ENCODE data around the gene NTSR1. TPM values are rescaled to one million over a fixed set of nuclear protein-coding genes. Genes with fewer than 3 reads are reported as not detected.

The NTSR1 gene
- total RNA-seq, 1 donor = under 0.01 TPM

DNA sequence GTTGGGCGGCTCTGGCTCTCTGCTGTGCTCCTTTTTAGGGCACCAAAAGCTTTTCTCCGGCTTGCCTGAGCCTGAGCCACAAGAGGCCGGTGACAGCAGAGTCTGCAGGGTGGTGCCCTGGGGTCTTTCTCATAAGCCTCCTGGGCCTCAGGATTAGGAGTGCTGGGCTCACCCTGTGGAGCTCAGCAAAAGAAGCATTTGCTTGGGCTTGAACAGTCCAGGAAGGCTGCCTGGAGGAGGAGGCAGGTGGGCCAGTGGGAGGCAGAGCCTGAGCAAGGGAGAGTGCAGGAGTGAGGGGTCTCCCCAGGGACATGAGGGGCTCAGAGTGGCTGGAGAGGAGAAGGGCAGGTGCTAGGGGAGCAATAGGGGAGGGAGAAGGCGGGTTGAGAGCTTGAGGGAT lies 54.8 kb downstream of the NTSR1 start:
- no peak for DNase-seq (ENCODE audit: low read depth)
- no peak overlapping the region for H3K4me3 ChIP-seq (ENCODE audit: low read depth, low read length)
- TF ChIP-seq, protein P1, sequence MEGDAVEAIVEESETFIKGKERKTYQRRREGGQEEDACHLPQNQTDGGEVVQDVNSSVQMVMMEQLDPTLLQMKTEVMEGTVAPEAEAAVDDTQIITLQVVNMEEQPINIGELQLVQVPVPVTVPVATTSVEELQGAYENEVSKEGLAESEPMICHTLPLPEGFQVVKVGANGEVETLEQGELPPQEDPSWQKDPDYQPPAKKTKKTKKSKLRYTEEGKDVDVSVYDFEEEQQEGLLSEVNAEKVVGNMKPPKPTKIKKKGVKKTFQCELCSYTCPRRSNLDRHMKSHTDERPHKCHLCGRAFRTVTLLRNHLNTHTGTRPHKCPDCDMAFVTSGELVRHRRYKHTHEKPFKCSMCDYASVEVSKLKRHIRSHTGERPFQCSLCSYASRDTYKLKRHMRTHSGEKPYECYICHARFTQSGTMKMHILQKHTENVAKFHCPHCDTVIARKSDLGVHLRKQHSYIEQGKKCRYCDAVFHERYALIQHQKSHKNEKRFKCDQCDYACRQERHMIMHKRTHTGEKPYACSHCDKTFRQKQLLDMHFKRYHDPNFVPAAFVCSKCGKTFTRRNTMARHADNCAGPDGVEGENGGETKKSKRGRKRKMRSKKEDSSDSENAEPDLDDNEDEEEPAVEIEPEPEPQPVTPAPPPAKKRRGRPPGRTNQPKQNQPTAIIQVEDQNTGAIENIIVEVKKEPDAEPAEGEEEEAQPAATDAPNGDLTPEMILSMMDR (IDR thresholded peaks at IDR 0.05; ENCODE audit: insufficient read depth, low read depth, low read length) = no peak

DNA sequence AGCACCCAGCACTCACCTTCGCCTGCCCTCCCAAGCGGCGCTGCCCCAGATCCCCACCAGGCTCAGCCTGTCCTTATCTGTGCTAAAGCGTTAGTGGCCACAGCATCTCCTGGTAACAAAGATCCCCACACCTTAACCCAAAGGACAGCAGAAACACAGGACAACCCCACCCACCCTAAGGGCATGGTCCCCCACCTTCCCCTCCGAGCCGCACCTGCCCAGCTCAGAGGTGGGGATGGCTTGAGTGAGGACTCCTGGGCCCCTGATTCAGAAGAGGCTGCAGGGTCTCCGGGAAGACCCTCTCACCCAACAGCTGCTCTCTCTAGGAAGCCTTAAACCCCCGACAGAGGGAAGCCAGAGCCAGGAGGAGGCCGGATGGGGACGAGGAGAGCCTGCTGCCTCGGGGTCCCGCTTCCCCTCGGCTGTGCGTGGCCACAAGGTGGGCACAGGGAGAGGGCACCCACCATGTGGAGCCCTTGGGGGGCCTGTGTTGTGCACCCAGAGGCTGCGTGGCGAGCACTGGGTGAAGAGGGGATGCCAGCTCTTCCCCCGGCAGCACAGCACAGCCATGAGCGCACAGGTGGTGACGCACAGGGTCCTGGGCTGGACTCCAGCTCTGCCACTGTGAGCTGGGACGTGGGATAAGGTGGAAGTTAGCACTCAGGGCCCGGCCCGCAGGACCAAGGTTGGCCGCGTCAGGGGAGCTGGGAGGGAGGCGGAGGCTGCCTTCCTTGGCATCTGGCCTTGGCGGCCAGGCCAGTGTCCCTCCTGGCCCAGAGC lies 55.7 kb downstream of the NTSR1 start:
- no peak for DNase-seq (ENCODE audit: low read depth)
- TF ChIP-seq, protein P1 (IDR thresholded peaks at IDR 0.05; ENCODE audit: insufficient read depth, low read depth, low read length) = no peak
- H3K4me3 ChIP-seq (ENCODE audit: low read depth, low read length) = no peak overlapping the region

DNA sequence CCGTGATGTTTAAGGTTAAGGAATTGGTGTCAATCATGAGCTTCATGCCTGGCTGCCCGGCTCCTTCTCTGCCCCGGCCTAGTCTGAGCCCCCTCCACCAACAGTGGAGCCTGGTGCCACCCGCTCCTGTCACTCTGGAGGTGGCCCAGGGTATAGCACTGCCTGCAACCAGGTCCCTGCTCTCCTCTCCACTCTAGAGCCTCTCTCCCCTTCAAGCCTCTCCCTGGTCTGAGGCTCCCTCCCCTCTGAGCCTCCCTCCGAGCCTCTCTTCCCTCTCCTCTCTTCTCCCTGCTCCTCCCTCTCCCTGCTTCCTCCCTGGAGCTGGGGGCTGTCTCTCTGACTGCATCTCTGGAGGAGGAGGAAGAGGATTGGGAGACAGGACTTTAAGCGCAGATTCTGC lies 56.4 kb downstream of the NTSR1 start:
- DNase-seq (ENCODE audit: low read depth) = no peak
- H3K4me3 ChIP-seq (ENCODE audit: low read depth, low read length) = no peak overlapping the region
- TF ChIP-seq, protein P1 (IDR thresholded peaks at IDR 0.05; ENCODE audit: insufficient read depth, low read depth, low read length) = no peak

DNA sequence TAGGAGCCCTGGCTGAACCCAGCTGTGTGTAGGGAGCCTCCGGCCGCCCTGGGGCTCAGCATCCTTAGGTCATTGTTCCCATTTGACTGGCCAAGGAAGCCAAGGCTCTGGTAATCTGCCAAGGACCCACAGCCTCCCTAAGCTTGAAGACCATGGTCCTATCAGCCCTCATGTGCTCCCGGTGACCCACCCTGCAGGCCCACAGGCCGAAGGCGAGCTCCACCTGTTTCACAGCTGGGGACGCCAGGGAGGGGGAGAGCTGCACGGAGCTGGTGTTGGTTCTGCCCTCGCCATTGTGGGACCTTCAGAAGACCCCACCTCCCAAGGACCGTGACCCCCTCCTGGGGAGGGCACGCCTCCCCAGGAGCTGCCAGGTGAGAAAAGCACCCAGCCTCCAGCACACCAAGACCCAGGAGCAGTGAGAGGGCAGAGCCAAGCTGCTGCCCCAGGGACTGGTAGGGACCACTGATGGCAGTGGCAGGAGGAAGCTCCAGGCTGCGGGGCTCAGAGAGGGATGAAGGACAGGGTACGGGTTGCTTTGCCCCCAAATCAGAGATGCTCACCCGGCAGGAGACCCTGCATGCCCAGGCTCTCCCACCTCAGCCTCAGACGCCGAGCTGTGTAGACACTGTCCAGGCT lies 56.9 kb downstream of the NTSR1 start:
- no peak overlapping the region for H3K4me3 ChIP-seq (ENCODE audit: low read depth, low read length)
- DNase-seq (ENCODE audit: low read depth) = no peak
- TF ChIP-seq, protein P1 (IDR thresholded peaks at IDR 0.05; ENCODE audit: insufficient read depth, low read depth, low read length) = no peak

DNA sequence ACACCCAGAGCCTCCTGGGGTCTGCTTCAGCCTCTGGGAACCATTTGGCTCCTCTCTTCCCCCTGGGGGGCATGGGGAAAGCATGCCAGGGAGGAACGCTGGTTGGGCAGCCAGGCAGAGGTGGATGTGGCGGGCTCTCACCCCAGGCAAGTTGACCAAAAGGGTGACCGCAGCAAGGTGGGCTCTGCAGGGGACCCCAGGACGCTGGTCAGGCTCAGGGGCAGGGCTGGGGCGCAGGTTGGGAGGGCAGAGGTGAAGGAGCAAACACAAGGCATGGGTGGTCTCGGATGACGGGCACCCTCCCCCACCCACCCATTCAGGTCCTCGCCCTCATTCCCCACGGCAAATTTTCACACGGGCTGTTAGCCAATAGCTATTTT lies 57.4 kb downstream of the NTSR1 start:
- no peak for DNase-seq (ENCODE audit: low read depth)
- no peak overlapping the region for H3K4me3 ChIP-seq (ENCODE audit: low read depth, low read length)
- TF ChIP-seq, protein P1 (IDR thresholded peaks at IDR 0.05; ENCODE audit: insufficient read depth, low read depth, low read length) = no peak

DNA sequence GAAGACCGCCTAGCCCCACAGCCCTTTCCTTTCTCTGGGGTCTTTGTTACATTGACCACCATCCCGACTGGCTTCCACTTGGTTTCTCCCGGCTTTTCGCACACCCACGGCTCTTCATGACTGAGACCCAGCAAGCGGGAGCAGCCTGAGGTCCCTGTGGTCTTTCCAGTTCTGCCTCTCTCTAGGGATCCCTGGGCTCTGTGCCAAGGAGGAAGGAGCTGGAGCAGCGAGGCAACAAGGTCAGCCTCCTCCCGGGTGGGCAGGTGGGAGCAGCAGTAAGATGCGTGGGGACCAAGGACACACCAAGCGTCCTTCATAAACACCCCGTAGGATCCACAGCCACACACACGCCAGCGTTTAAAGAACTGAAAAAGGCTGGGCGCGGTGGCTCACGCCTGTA lies 58.1 kb downstream of the NTSR1 start:
- TF ChIP-seq, protein P1 (IDR thresholded peaks at IDR 0.05; ENCODE audit: insufficient read depth, low read depth, low read length) = no peak
- no peak for DNase-seq (ENCODE audit: low read depth)
- no peak overlapping the region for H3K4me3 ChIP-seq (ENCODE audit: low read depth, low read length)
